ENCODE results near the gene PAK4.

Gene PAK4

GRCh38 chr19:39200803-39201115 lies 75.2 kb downstream of the PAK4 start:
- Histone ChIP-seq H3K4me3 (ENCODE audit: low read depth in 1 of 5, low read length in 5 of 5) (no peak overlapping the region), H3K27me3 (ENCODE audit: control insufficient read depth in 5 of 5, insufficient read depth in 4 of 5, low read length in 5 of 5) (peaks cover 31 to 74% (median 68%) of the 10 kb centered on the region in 5 donors), H3K36me3 (ENCODE audit: control insufficient read depth in 5 of 5, insufficient read depth in 5 of 5, low read length in 5 of 5) (no peaks in the 10 kb centered on the region), H3K27ac (ENCODE audit: low read depth, low read length) (no peak overlapping the region), H3K9ac (ENCODE audit: low read length in 5 of 5) (no peak overlapping the region), H3K4me1 (ENCODE audit: control insufficient read depth in 5 of 5, insufficient read depth in 5 of 5, low read length in 5 of 5) (peaks cover 0 to 11% (median 3%) of the 10 kb centered on the region in 5 donors), H3K9me3 (ENCODE audit: control insufficient read depth in 5 of 5, low read length in 5 of 5) (no peaks in the 10 kb centered on the region)

GRCh38 chr19:39202998-39203355 lies 77.4 kb downstream of the PAK4 start:
- H3K4me3 ChIP-seq (ENCODE audit: low read depth in 1 of 5, low read length in 5 of 5): no peak overlapping the region
- H3K27me3 ChIP-seq (ENCODE audit: control insufficient read depth in 5 of 5, insufficient read depth in 4 of 5, low read length in 5 of 5): peaks cover 18 to 54% (median 47%) of the 10 kb centered on the region in 5 donors
- H3K4me1 ChIP-seq (ENCODE audit: control insufficient read depth in 5 of 5, insufficient read depth in 5 of 5, low read length in 5 of 5): no peaks in the 10 kb centered on the region
- H3K36me3 ChIP-seq (ENCODE audit: control insufficient read depth in 5 of 5, insufficient read depth in 5 of 5, low read length in 5 of 5): no peaks in the 10 kb centered on the region
- no peak overlapping the region for H3K27ac ChIP-seq (ENCODE audit: low read depth, low read length)
- no peaks in the 10 kb centered on the region for H3K9me3 ChIP-seq (ENCODE audit: control insufficient read depth in 5 of 5, low read length in 5 of 5)
- H3K9ac ChIP-seq (ENCODE audit: low read length in 5 of 5): no peak overlapping the region

GRCh38 chr19:39203372-39204341 lies 78.1 kb downstream of the PAK4 start, which contains the start of gene SYCN:
TSS of gene SYCN (minus strand) at chr19:39204263. CDS start at chr19:39204254, 9 bp downstream.
- no peaks in the 10 kb centered on the region for H3K9me3 ChIP-seq (ENCODE audit: control insufficient read depth in 5 of 5, low read length in 5 of 5)
- H3K36me3 ChIP-seq (ENCODE audit: control insufficient read depth in 5 of 5, insufficient read depth in 5 of 5, low read length in 5 of 5): no peaks in the 10 kb centered on the region
- no peak within 1 kb of the TSS for H3K27ac ChIP-seq (ENCODE audit: low read depth, low read length)
- H3K4me3 ChIP-seq (ENCODE audit: low read depth in 1 of 5, low read length in 5 of 5): no peak within 1 kb of the TSS
- H3K9ac ChIP-seq (ENCODE audit: low read length in 5 of 5): no peak within 1 kb of the TSS
- peaks cover 18 to 53% (median 48%) of the 10 kb centered on the region in 5 donors for H3K27me3 ChIP-seq (ENCODE audit: control insufficient read depth in 5 of 5, insufficient read depth in 4 of 5, low read length in 5 of 5)
- no peaks in the 10 kb centered on the region for H3K4me1 ChIP-seq (ENCODE audit: control insufficient read depth in 5 of 5, insufficient read depth in 5 of 5, low read length in 5 of 5)

- Histone ChIP-seq H3K4me3 (ENCODE audit: low read depth in 1 of 5, low read length in 5 of 5) (no peak overlapping the region), H3K27me3 (ENCODE audit: control insufficient read depth in 5 of 5, insufficient read depth in 4 of 5, low read length in 5 of 5) (peaks cover 12 to 46% (median 38%) of the 10 kb centered on the region in 5 donors)
Measured at GRCh38 chr19:39205449-39205764, 79.8 kb downstream of the PAK4 start.

GRCh38 chr19:39206122-39206521 lies 80.5 kb downstream of the PAK4 start:
- Histone ChIP-seq H3K9ac (ENCODE audit: low read length in 5 of 5) (no peak overlapping the region), H3K27me3 (ENCODE audit: control insufficient read depth in 5 of 5, insufficient read depth in 4 of 5, low read length in 5 of 5) (peaks cover 5 to 38% (median 31%) of the 10 kb centered on the region in 5 donors), H3K9me3 (ENCODE audit: control insufficient read depth in 5 of 5, low read length in 5 of 5) (no peaks in the 10 kb centered on the region), H3K27ac (ENCODE audit: low read depth, low read length) (no peak overlapping the region), H3K36me3 (ENCODE audit: control insufficient read depth in 5 of 5, insufficient read depth in 5 of 5, low read length in 5 of 5) (no peaks in the 10 kb centered on the region), H3K4me3 (ENCODE audit: low read depth in 1 of 5, low read length in 5 of 5) (no peak overlapping the region), H3K4me1 (ENCODE audit: control insufficient read depth in 5 of 5, insufficient read depth in 5 of 5, low read length in 5 of 5) (no peaks in the 10 kb centered on the region)

More at GRCh38 chr19:39205449-39205764, 79.8 kb downstream of the PAK4 start:
- Histone ChIP-seq H3K36me3 (ENCODE audit: control insufficient read depth in 5 of 5, insufficient read depth in 5 of 5, low read length in 5 of 5) (no peaks in the 10 kb centered on the region), H3K9me3 (ENCODE audit: control insufficient read depth in 5 of 5, low read length in 5 of 5) (no peaks in the 10 kb centered on the region), H3K27ac (ENCODE audit: low read depth, low read length) (no peak overlapping the region), H3K4me1 (ENCODE audit: control insufficient read depth in 5 of 5, insufficient read depth in 5 of 5, low read length in 5 of 5) (no peaks in the 10 kb centered on the region), H3K9ac (ENCODE audit: low read length in 5 of 5) (no peak overlapping the region)

GRCh38 chr19:39207293-39207836 lies 81.8 kb downstream of the PAK4 start:
- Histone ChIP-seq H3K9ac (ENCODE audit: low read length in 5 of 5) (no peak overlapping the region), H3K4me1 (ENCODE audit: control insufficient read depth in 5 of 5, insufficient read depth in 5 of 5, low read length in 5 of 5) (no peaks in the 10 kb centered on the region), H3K27me3 (ENCODE audit: control insufficient read depth in 5 of 5, insufficient read depth in 4 of 5, low read length in 5 of 5) (peaks cover 5 to 30% (median 26%) of the 10 kb centered on the region in 5 donors), H3K4me3 (ENCODE audit: low read depth in 1 of 5, low read length in 5 of 5) (no peak overlapping the region), H3K36me3 (ENCODE audit: control insufficient read depth in 5 of 5, insufficient read depth in 5 of 5, low read length in 5 of 5) (no peaks in the 10 kb centered on the region), H3K9me3 (ENCODE audit: control insufficient read depth in 5 of 5, low read length in 5 of 5) (no peaks in the 10 kb centered on the region), H3K27ac (ENCODE audit: low read depth, low read length) (no peak overlapping the region)

- Histone ChIP-seq H3K27ac (ENCODE audit: low read depth, low read length) (no peak overlapping the region), H3K36me3 (ENCODE audit: control insufficient read depth in 5 of 5, insufficient read depth in 5 of 5, low read length in 5 of 5) (no peaks in the 10 kb centered on the region), H3K4me1 (ENCODE audit: control insufficient read depth in 5 of 5, insufficient read depth in 5 of 5, low read length in 5 of 5) (no peaks in the 10 kb centered on the region), H3K27me3 (ENCODE audit: control insufficient read depth in 5 of 5, insufficient read depth in 4 of 5, low read length in 5 of 5) (peaks cover 5 to 20% (median 17%) of the 10 kb centered on the region in 5 donors), H3K4me3 (ENCODE audit: low read depth in 1 of 5, low read length in 5 of 5) (no peak overlapping the region), H3K9me3 (ENCODE audit: control insufficient read depth in 5 of 5, low read length in 5 of 5) (no peaks in the 10 kb centered on the region), H3K9ac (ENCODE audit: low read length in 5 of 5) (no peak overlapping the region)
Measured at GRCh38 chr19:39208175-39208795, 82.7 kb downstream of the PAK4 start.

- Histone ChIP-seq H3K27ac (ENCODE audit: low read depth, low read length) (no peak overlapping the region), H3K9ac (ENCODE audit: low read length in 5 of 5) (no peak overlapping the region), H3K36me3 (ENCODE audit: control insufficient read depth in 5 of 5, insufficient read depth in 5 of 5, low read length in 5 of 5) (no peaks in the 10 kb centered on the region), H3K4me3 (ENCODE audit: low read depth in 1 of 5, low read length in 5 of 5) (no peak overlapping the region), H3K27me3 (ENCODE audit: control insufficient read depth in 5 of 5, insufficient read depth in 4 of 5, low read length in 5 of 5) (peaks cover 0 to 11% (median 9%) of the 10 kb centered on the region in 5 donors), H3K4me1 (ENCODE audit: control insufficient read depth in 5 of 5, insufficient read depth in 5 of 5, low read length in 5 of 5) (no peaks in the 10 kb centered on the region), H3K9me3 (ENCODE audit: control insufficient read depth in 5 of 5, low read length in 5 of 5) (no peaks in the 10 kb centered on the region)
Measured at GRCh38 chr19:39209196-39209595, 83.6 kb downstream of the PAK4 start.

GRCh38 chr19:39211731-39212374 lies 86.3 kb downstream of the PAK4 start:
- no peak overlapping the region for H3K27ac ChIP-seq (ENCODE audit: low read depth, low read length)
- peaks cover 0 to 7% (median 6%) of the 10 kb centered on the region in 5 donors for H3K9me3 ChIP-seq (ENCODE audit: control insufficient read depth in 5 of 5, low read length in 5 of 5)
- peaks cover 0 to 9% (median 6%) of the 10 kb centered on the region in 5 donors for H3K27me3 ChIP-seq (ENCODE audit: control insufficient read depth in 5 of 5, insufficient read depth in 4 of 5, low read length in 5 of 5)
- no peaks in the 10 kb centered on the region for H3K4me1 ChIP-seq (ENCODE audit: control insufficient read depth in 5 of 5, insufficient read depth in 5 of 5, low read length in 5 of 5)
- H3K4me3 ChIP-seq (ENCODE audit: low read depth in 1 of 5, low read length in 5 of 5): no peak overlapping the region
- no peak overlapping the region for H3K9ac ChIP-seq (ENCODE audit: low read length in 5 of 5)
- no peaks in the 10 kb centered on the region for H3K36me3 ChIP-seq (ENCODE audit: control insufficient read depth in 5 of 5, insufficient read depth in 5 of 5, low read length in 5 of 5)

- H3K9ac ChIP-seq (ENCODE audit: low read length in 5 of 5): no peak overlapping the region
- H3K27ac ChIP-seq (ENCODE audit: low read depth, low read length): no peak overlapping the region
- H3K4me1 ChIP-seq (ENCODE audit: control insufficient read depth in 5 of 5, insufficient read depth in 5 of 5, low read length in 5 of 5): no peaks in the 10 kb centered on the region
- H3K9me3 ChIP-seq (ENCODE audit: control insufficient read depth in 5 of 5, low read length in 5 of 5): peaks cover 0 to 7% (median 6%) of the 10 kb centered on the region in 5 donors
- no peak overlapping the region for H3K4me3 ChIP-seq (ENCODE audit: low read depth in 1 of 5, low read length in 5 of 5)
- peaks cover 0 to 8% (median 6%) of the 10 kb centered on the region in 5 donors for H3K27me3 ChIP-seq (ENCODE audit: control insufficient read depth in 5 of 5, insufficient read depth in 4 of 5, low read length in 5 of 5)
- no peaks in the 10 kb centered on the region for H3K36me3 ChIP-seq (ENCODE audit: control insufficient read depth in 5 of 5, insufficient read depth in 5 of 5, low read length in 5 of 5)
Measured at GRCh38 chr19:39212375-39212742, 86.8 kb downstream of the PAK4 start.

Measured in subcutaneous abdominal adipose tissue (tissue), 5 donors.